Small intestine (tissue), 7 donors: Measurements from ENCODE around the gene KCNIP1. TPM values are rescaled to one million over a fixed set of nuclear protein-coding genes. Genes with fewer than 3 reads are reported as not detected.

Experiments
- DNase-seq, 2 donors: peaks; one replicate each; pipeline versions ENCODE4 v3.0.0 to v3.0.0-alpha.2; 2013
- FAIRE-seq: peaks from 2 replicates; lab custom pipeline; 2012; peaks lifted over from hg19 to GRCh38; lab: Jason Lieb, UNC
- H3K27ac ChIP-seq, 3 donors: one replicate each; pipeline ENCODE4 v1.5.1; 2013; ENCODE audit warnings: low read length in 2 of 3, mild to moderate bottlenecking in 2 of 3, control low read depth in 1 of 3, inconsistent platforms in 1 of 3, low read depth in 1 of 3, moderate library complexity in 1 of 3
- H3K27me3 ChIP-seq, 3 donors: one replicate each; pipeline ENCODE4 v1.6.1; 2013; ENCODE audit warnings: low read length in 3 of 3, inconsistent platforms in 1 of 3; ENCODE audit not compliant: control insufficient read depth in 3 of 3, insufficient read depth in 3 of 3
- H3K36me3 ChIP-seq, 3 donors: one replicate each; pipeline ENCODE4 v1.6.1; 2013; ENCODE audit warnings: low read length in 3 of 3, inconsistent platforms in 1 of 3, low read depth in 1 of 3, mild to moderate bottlenecking in 1 of 3, moderate library complexity in 1 of 3; ENCODE audit not compliant: control insufficient read depth in 3 of 3, insufficient read depth in 2 of 3
- H3K4me1 ChIP-seq, 3 donors: one replicate each; pipeline ENCODE4 v1.6.1; 2013; ENCODE audit warnings: low read length in 2 of 3, inconsistent platforms in 1 of 3, low read depth in 1 of 3, mild to moderate bottlenecking in 1 of 3, moderate library complexity in 1 of 3; ENCODE audit not compliant: control insufficient read depth in 3 of 3, insufficient read depth in 2 of 3
- H3K4me3 ChIP-seq, 3 donors: one replicate each; pipeline ENCODE4 v1.5.1; 2013; ENCODE audit warnings: low read length in 3 of 3, control low read depth in 1 of 3, inconsistent platforms in 1 of 3, low read depth in 1 of 3, mild to moderate bottlenecking in 1 of 3, moderate library complexity in 1 of 3
- H3K9me3 ChIP-seq, 2 donors: one replicate each; pipeline ENCODE4 v1.6.1; 2013; ENCODE audit warnings: low read depth in 1 of 2, low read length in 1 of 2; ENCODE audit not compliant: control insufficient read depth in 2 of 2, insufficient read depth in 1 of 2
- WGBS, 3 donors: extraction: QIAGEN DNeasy Blood & Tissue Kit; methylation state at CpG; one replicate each; pipeline ENCODE4 v1.1.7; 2013; 5-methylcytosine and 5-hydroxymethylcytosine counted together
- polyA plus RNA-seq, 4 donors: library from polyadenylated mRNA; stranded (reverse) in 3 of 4; unstranded in 1 of 4; fragments of 200-250 nt in 3 of 4; fragments of 120-200 nt in 1 of 4; gene quantifications; one replicate each; pipeline versions ENCODE4 v1.2.1 to v1.2.3, GENCODE V29; 2013
- donor health status: healthy with polysubstance abuse.
- donor health status: control.
- donor health status: control.
- donor health status: Bipolar disorder and iron deficiency.
- donor health status: healthy.

The KCNIP1 gene
- polyA plus RNA-seq, 4 donors = 0.21 to 1.0 TPM; not detected in 2

GRCh38 chr5:170551076-170551475 lies 47.3 kb downstream of the KCNIP1 start:
- peaks cover 0 to 20% (median 0%) of the 10 kb centered on the region in 3 donors for H3K4me1 ChIP-seq
- WGBS, 3 donors = 57 to 69% (median 66%) methylated on average over 4 of the region's 4 CpGs
- H3K4me3 ChIP-seq = no peak overlapping the region
- no peaks in the 10 kb centered on the region for H3K27me3 ChIP-seq
- H3K9me3 ChIP-seq = no peaks in the 10 kb centered on the region
- no peak overlapping the region for H3K27ac ChIP-seq
- DNase-seq (no peak), FAIRE-seq (no peak)
- no peaks in the 10 kb centered on the region for H3K36me3 ChIP-seq

- FAIRE-seq = no peak
- H3K36me3 ChIP-seq = no peaks in the 10 kb centered on the region
- WGBS, 3 donors = 92 to 95% (median 94%) methylated on average over 7 of the region's 7 CpGs
These were observed 47.8 kb downstream of the KCNIP1 start for GRCh38 chr5:170551622-170552021.

GRCh38 chr5:170552621-170553115 lies 48.8 kb downstream of the KCNIP1 start:
- Histone ChIP-seq H3K27me3 (no peaks in the 10 kb centered on the region), H3K9me3 (no peaks in the 10 kb centered on the region), H3K4me3 (no peak overlapping the region), H3K27ac (peak overlapping the region in 2 of 3 donors; percentile 42 to 68), H3K36me3 (no peaks in the 10 kb centered on the region), H3K4me1 (peaks cover 0 to 20% (median 0%) of the 10 kb centered on the region in 3 donors)
- WGBS, 3 donors = 20 to 40% (median 34%) methylated on average over 12 of the region's 12 CpGs
- DNase-seq = peak; percentile 5 to 67
- no peak for FAIRE-seq

More at GRCh38 chr5:170551622-170552021, 47.8 kb downstream of the KCNIP1 start:
- H3K27ac ChIP-seq = no peak overlapping the region
- no peaks in the 10 kb centered on the region for H3K9me3 ChIP-seq
- H3K4me1 ChIP-seq = peaks cover 0 to 20% (median 0%) of the 10 kb centered on the region in 3 donors
- no peak overlapping the region for H3K4me3 ChIP-seq
- H3K27me3 ChIP-seq = no peaks in the 10 kb centered on the region
- DNase-seq = no peak

- 71 to 77% (median 71%) methylated on average over 4 of the region's 4 CpGs for WGBS, 3 donors
- H3K4me1 ChIP-seq = peaks cover 0 to 20% (median 0%) of the 10 kb centered on the region in 3 donors
- H3K27me3 ChIP-seq = no peaks in the 10 kb centered on the region
- FAIRE-seq (no peak), DNase-seq (no peak)
- H3K36me3 ChIP-seq = no peaks in the 10 kb centered on the region
- no peak overlapping the region for H3K4me3 ChIP-seq
- H3K27ac ChIP-seq = peak overlapping the region in 1 of 3 donors; percentile 61
- no peaks in the 10 kb centered on the region for H3K9me3 ChIP-seq
These were observed 49.4 kb downstream of the KCNIP1 start for GRCh38 chr5:170553218-170553617.

- no peak for FAIRE-seq
- peak overlapping the region in 2 of 3 donors; percentile 18 to 61 for H3K27ac ChIP-seq
These were observed 50.9 kb downstream of the KCNIP1 start for GRCh38 chr5:170554521-170555267.

GRCh38 chr5:170557314-170557713 lies 53.5 kb downstream of the KCNIP1 start:
- Histone ChIP-seq H3K27me3 (no peaks in the 10 kb centered on the region), H3K9me3 (no peaks in the 10 kb centered on the region), H3K36me3 (no peaks in the 10 kb centered on the region), H3K4me1 (peaks cover 0 to 19% (median 0%) of the 10 kb centered on the region in 3 donors), H3K27ac (no peak overlapping the region), H3K4me3 (no peak overlapping the region)
- DNase-seq (no peak), FAIRE-seq (no peak)
- 57 to 70% (median 59%) methylated on average over 3 of the region's 3 CpGs for WGBS, 3 donors

More at GRCh38 chr5:170554521-170555267, 50.9 kb downstream of the KCNIP1 start:
- WGBS, 3 donors = 51 to 68% (median 63%) methylated on average over 18 of the region's 18 CpGs
- Histone ChIP-seq H3K4me1 (peaks cover 0 to 20% (median 0%) of the 10 kb centered on the region in 3 donors), H3K4me3 (no peak overlapping the region), H3K9me3 (no peaks in the 10 kb centered on the region), H3K27me3 (no peaks in the 10 kb centered on the region), H3K36me3 (no peaks in the 10 kb centered on the region)
- peak in 1 of 2 donors; percentile 13 for DNase-seq

GRCh38 chr5:170559296-170559695 lies 55.5 kb downstream of the KCNIP1 start:
- H3K4me3 ChIP-seq = no peak overlapping the region
- WGBS, 3 donors = 71 to 72% (median 72%) methylated on average over 3 of the region's 3 CpGs
- no peaks in the 10 kb centered on the region for H3K27me3 ChIP-seq
- no peaks in the 10 kb centered on the region for H3K36me3 ChIP-seq
- no peak overlapping the region for H3K27ac ChIP-seq
- no peak for DNase-seq
- FAIRE-seq = no peak
- no peaks in the 10 kb centered on the region for H3K9me3 ChIP-seq
- peaks cover 0 to 6% (median 0%) of the 10 kb centered on the region in 3 donors for H3K4me1 ChIP-seq

GRCh38 chr5:170560938-170561337 lies 57.1 kb downstream of the KCNIP1 start:
- H3K9me3 ChIP-seq = no peaks in the 10 kb centered on the region
- H3K4me3 ChIP-seq = no peak overlapping the region
- no peaks in the 10 kb centered on the region for H3K4me1 ChIP-seq
- H3K27ac ChIP-seq = no peak overlapping the region
- FAIRE-seq (no peak), DNase-seq (no peak)
- H3K36me3 ChIP-seq = no peaks in the 10 kb centered on the region
- H3K27me3 ChIP-seq = no peaks in the 10 kb centered on the region
- 77 to 86% (median 84%) methylated on average over 7 of the region's 7 CpGs for WGBS, 3 donors
